ENCODE data around the gene SIX3.

SIX3 gene

GRCh38 chr2:44941551-44942234, at the start of gene SIX3:
Gene SIX3 (plus strand): TSS chr2:44941702. CDS start chr2:44942105, 403 bp downstream.
- DNase-seq (ENCODE audit: insufficient read length, low spot score) (peak; percentile 81), FAIRE-seq (peak; percentile 91)

GRCh38 chr2:44894058-44894457, 47.4 kb upstream of the SIX3 start:
- DNase-seq (ENCODE audit: insufficient read length, low spot score) (peak; percentile 22), FAIRE-seq (peak; percentile 57)

GRCh38 chr2:44895061-44895460, 46.4 kb upstream of the SIX3 start:
- FAIRE-seq: no peak

GRCh38 chr2:44897406-44897805, 44.1 kb upstream of the SIX3 start:
- no peak for FAIRE-seq
- DNase-seq (ENCODE audit: insufficient read length, low spot score): no peak

More at GRCh38 chr2:44895061-44895460, 46.4 kb upstream of the SIX3 start:
- DNase-seq (ENCODE audit: insufficient read length, low spot score): no peak

- DNase-seq (ENCODE audit: insufficient read length, low spot score): no peak
- FAIRE-seq: no peak
These were observed 39.0 kb upstream of the SIX3 start for GRCh38 chr2:44902217-44903137.

GRCh38 chr2:44904578-44904977, 36.9 kb upstream of the SIX3 start:
- no peak for FAIRE-seq
- DNase-seq (ENCODE audit: insufficient read length, low spot score): no peak

GRCh38 chr2:44906972-44907371, 34.5 kb upstream of the SIX3 start:
- DNase-seq (ENCODE audit: insufficient read length, low spot score): no peak
- no peak for FAIRE-seq

- no peak for DNase-seq (ENCODE audit: insufficient read length, low spot score)
- FAIRE-seq: no peak
These were observed 31.7 kb upstream of the SIX3 start for GRCh38 chr2:44909831-44910230.

GRCh38 chr2:44912660-44913059, 28.8 kb upstream of the SIX3 start:
- FAIRE-seq (no peak), DNase-seq (ENCODE audit: insufficient read length, low spot score) (no peak)

- DNase-seq (ENCODE audit: insufficient read length, low spot score) (no peak), FAIRE-seq (no peak)
These were observed 25.2 kb upstream of the SIX3 start for GRCh38 chr2:44916291-44916690.

GRCh38 chr2:44918095-44918775, 23.3 kb upstream of the SIX3 start:
- FAIRE-seq (no peak), DNase-seq (ENCODE audit: insufficient read length, low spot score) (no peak)

- DNase-seq (ENCODE audit: insufficient read length, low spot score) (no peak), FAIRE-seq (no peak)
These were observed 20.8 kb upstream of the SIX3 start for GRCh38 chr2:44920751-44921150.

GRCh38 chr2:44922776-44923175, 18.7 kb upstream of the SIX3 start:
- DNase-seq (ENCODE audit: insufficient read length, low spot score) (no peak), FAIRE-seq (no peak)

GRCh38 chr2:44925561-44926136, 15.9 kb upstream of the SIX3 start:
- no peak for DNase-seq (ENCODE audit: insufficient read length, low spot score)
- no peak for FAIRE-seq

GRCh38 chr2:44926957-44927356, 14.5 kb upstream of the SIX3 start:
- DNase-seq (ENCODE audit: insufficient read length, low spot score) (no peak), FAIRE-seq (no peak)

- no peak for DNase-seq (ENCODE audit: insufficient read length, low spot score)
- FAIRE-seq: no peak
These were observed 13.5 kb upstream of the SIX3 start for GRCh38 chr2:44927985-44928482.

GRCh38 chr2:44928483-44929158, 12.9 kb upstream of the SIX3 start:
- FAIRE-seq: no peak

GRCh38 chr2:44929159-44929734, 12.3 kb upstream of the SIX3 start:
- DNase-seq (ENCODE audit: insufficient read length, low spot score) (no peak), FAIRE-seq (no peak)

More at GRCh38 chr2:44928483-44929158, 12.9 kb upstream of the SIX3 start:
- DNase-seq (ENCODE audit: insufficient read length, low spot score): no peak

- DNase-seq (ENCODE audit: insufficient read length, low spot score) (no peak), FAIRE-seq (peak; percentile 59)
These were observed 11.7 kb upstream of the SIX3 start for GRCh38 chr2:44929735-44930273.

Data from GM19239 (cell line).